CD4-positive, alpha-beta T cell treated with Interleukin-17A for 4 hours (primary cell): ENCODE measurements around the gene TTC28.

Experiments used
- DNase-seq: peaks from one replicate; pipeline ENCODE4 v3.0.0-alpha.2; 2020; ENCODE audit warnings: mixed read lengths

Gene TTC28

DNA sequence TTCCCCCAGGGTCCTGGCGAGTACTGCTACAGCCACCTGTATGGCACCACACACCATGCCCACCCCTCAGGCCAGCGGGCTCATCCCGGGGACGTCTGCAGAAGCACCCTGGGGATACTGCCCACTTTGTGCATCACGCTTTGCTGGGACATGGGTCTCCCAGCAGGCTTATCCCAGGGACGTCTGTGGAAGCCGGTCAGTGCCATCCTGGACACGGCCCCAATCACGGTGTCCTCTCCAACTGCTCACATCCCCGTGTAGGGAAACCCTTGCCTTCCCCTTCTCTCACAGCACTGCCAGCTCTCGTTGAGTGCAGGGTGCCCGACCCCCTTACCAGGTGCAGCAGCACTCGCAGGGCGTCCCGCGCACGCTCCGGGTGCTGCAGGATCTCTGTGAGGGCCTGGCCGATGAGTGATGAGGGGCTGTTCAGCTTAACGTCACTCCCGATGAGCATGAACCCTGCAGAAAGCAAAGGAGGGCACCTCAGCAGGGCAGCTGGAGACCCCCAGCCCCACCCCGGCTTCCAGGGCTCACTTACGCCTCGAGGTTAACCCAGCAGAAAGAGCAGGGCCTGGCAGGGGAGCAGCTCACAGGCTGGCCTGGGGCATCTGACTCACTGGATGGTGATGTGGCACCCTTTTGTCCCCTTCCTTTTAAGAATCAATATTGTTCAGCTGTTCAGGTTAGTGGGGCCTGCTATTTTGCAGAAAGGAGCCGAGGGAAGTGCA is 683.7 kb downstream of the TTC28 start:
- DNase-seq, result no peak

DNA sequence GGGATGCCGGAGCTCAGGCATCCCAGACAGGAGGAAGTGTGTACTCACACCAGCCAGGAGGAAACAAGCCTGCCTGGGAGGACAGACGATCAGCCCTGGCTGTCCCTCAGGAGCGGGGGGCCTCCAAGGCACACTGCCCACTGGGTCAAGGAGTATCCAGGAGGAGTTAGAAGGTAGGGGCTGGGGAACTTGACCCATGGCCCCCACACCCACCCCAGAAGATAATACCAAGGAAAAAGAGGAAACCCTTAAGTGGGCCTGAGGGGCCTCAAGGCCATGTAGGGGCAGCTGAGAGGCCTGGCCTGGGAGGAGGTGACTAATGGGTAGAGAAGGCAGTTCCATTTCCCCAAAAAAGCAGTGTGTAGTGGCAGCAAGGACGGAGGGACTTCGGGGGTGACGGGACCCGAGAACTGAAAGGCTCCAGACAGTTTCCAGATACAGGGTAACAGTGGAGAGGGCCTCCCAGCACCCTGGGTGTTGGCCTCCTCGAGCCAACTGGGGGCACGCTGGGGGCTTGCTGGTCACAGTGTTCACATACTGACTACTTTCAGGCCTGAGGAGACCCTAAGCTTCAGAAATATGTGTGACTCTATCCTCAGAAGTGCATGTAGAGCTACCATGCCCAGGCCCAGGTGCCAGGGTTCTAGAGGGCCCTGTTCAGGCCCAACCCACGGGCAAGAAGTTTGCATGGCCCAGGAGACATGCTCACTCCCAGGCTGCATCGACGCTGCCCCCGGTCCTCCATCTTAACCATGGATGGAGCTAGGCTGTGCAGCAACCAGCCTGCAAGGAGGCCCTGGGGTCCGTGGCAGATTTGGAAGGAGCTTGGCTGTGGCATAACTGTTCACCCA is 684.9 kb downstream of the TTC28 start:
- DNase-seq, result no peak

DNA sequence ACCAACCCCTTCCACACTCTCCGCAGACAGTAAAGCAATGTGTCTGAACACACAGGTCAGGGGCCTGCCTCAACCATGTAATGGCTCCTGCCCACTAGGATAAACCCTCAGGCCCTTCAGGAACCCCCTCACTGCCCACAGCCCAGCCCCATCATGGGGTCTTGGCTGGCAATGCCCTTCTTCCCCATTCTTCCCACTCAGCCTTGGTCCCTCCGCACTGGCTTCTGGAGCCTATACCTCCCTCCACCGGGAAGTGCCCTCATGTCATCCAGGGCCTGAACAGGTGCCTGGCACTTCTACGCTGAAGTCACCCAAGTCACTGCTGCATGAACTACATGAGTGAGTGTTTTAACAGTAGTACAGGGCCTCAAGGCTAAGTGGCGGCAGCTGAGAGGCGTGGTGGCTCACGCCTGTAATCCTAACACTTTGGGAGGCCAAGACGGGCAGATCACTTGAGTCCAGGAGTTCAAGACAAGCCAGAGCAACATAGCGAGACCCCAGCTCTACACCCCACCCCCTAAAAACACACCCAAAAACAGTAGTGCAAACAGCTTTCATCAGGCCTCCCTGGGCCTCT is 685.8 kb downstream of the TTC28 start:
- no peak for DNase-seq

DNA sequence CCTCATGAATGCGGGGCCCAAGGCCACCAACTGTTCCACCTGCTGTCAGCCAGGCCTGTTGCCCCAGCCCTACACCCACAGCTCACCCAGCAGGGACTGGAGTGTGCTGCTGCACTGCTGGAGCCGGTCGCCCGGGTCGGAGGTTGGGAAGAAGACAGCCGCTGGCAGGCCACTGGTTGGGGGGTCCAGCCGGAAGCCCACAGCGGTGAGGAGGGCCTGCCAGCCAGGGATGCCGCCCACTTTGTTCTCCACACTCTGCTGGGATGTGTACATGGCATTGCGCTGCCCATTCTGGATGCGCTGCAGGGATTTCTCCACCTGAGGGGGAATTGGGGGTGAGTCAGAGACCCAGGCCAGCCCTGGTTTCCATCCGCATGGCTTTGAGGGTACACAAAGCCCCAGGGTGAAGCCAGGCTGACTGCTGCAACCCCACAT is 686.4 kb downstream of the TTC28 start:
- DNase-seq, result no peak

DNA sequence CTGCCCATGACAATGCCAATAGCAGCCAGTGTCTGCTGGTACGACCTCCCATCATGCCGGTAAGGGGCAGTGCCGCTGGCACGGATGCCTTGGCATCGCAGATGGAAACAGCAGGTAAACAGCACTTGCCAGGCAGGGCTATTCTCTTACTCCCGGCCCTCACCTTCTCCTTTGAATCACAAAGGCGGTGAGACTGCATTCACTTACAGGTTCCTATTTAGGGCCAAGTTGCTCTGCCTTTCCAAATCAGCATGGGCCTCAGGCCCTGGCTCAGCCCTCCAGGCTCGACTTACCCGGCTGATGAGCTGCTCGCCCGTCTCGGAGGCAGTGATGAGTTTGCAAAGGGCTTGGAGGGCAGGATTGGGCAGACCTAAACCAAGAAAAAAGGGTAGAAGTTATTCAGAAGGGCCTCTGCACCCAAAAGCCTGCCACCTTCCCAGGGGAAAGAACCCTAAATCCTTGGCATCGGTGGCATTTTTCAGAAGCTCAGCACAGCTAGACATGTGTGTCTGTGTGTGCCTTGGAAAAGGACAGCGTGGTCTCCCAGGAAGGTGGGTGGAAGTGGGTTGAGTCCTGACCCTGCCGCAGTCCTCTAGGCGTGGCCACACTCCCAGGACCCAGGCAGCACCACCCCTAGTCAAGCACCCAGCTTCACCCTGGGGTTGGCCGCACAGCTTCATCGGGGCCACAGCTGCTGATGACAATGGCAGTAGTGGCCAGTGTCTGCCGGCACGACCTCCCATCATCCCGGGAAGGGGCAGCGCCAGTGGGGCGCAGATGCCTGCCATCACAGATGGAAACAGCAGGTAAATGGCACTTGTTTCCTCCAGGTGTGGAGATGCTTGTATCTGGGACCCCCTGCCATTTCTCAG is 687.1 kb downstream of the TTC28 start:
- DNase-seq, result no peak

DNA sequence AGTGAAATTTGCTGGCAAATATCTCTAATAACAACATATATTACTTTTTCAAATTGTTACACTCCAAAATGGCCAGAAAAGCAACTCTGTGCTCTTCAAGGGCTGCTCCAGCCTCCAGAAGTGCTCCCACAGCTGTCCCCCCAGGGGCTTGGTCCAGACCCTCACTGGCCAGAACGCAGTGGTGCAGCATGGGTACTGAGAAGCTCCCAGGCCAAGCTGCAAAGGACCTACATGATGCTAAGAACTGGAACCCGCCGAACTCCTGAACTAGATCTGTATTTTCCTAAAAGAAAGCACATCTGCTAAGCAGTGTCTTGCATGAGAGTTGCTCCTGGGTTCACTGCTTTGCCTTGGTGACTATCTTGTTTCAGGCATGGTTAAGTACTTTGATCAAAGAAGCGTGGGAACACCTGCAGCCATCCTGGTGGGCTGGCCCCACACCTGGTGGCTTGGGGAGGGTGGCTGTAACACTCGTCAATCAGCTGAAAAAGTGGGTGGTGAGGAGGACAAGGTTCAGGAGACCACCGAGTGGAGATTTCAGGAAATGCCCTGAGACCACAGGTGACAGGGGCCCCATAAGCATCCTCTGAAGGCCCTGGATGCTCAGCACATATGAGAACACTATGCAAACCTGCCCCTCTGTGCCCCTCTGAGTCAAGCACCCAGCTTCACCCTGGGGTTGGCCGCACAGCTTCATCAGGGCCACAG is 687.9 kb downstream of the TTC28 start:
- no peak for DNase-seq

DNA sequence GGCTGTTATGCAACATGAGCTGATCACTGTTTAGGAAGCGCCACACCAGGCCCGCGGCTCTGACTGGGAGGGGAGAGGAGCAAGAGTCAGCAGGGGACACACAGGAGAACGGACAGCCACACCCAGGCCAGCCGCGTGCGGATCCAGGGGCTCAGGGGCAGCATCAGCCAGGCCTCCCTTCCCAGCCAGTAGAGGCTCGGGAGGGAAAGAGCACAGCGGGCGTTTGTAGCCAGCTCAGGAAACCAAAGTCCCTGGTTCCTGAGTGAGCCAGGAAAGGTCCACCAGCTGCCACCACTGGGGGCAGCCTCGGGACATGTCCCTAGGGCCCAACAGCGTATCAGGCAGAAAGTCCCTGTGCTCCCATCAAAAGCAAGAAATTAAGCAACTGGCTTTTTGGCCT is 688.8 kb downstream of the TTC28 start:
- DNase-seq, result no peak

DNA sequence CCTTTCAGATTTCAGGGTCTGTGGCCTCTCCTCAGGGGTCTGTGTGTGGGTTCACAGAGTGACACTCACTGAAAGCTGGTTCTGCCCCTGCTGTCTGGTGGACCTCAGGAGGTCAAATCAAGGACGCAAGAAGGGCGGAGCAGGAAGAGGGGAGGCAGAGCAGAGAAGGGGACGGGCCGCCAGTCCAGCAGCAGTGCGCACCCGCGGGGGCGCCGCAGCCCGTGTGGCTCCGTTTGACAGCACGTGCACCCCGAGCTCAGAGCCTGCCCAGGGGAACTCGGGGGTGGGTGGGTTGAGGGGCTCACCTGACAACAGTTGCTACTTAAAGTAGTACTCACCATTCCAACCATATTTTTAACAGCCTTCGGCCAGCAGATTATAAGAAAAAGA is 689.2 kb downstream of the TTC28 start:
- no peak for DNase-seq

DNA sequence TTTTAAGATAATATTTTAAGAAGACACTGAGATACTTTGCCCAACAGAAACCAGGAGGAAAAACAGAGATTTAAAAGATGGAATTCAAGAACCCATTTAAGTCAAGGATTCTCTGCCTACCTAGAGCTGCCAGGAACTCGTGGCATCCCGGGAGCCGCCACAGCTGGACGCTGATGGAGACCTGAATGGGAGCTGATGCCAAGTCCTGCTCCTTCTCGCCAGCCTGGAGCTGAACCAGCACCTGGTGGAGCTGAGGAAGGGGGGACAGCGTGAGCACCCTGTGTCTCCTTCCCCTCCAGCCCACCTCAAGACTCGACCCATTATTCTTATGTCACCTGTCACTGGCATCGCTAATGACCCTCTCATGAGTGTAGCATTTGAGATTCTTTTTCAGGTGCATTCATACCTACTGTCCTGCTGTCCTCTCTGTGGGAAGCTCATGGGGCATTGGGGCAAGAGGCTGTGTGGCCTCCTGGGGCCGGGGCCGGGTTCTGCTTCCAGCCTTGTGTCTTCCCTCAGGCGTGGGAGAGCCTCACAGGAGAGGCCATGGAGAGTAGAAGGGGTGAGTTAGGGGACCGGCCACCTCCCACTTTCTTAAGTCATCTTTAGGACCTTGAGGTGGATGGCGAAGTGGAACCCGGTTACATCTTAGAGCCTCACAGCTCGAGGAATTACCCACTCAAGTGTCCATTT is 689.7 kb downstream of the TTC28 start:
- DNase-seq, result no peak

DNA sequence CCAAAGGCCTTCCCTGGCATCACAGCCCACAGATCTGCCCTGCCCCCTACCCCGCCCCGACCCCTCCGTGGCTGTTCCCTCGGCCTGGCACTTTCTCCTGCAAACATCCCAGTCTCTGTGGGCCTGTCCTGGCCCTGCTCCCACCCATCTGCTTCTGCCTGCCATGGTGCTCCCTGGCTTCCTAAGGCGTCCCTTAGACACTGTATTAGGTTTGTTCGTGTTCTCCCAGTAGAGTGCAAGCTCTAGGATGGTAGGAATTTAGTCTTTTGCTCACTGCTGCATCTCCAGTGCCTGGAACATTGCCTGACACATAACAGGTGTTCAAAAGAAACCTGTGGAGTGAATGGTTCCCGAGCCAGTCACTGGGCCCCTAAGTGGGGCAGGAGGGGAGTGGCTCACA is 690.9 kb downstream of the TTC28 start:
- DNase-seq, result no peak

DNA sequence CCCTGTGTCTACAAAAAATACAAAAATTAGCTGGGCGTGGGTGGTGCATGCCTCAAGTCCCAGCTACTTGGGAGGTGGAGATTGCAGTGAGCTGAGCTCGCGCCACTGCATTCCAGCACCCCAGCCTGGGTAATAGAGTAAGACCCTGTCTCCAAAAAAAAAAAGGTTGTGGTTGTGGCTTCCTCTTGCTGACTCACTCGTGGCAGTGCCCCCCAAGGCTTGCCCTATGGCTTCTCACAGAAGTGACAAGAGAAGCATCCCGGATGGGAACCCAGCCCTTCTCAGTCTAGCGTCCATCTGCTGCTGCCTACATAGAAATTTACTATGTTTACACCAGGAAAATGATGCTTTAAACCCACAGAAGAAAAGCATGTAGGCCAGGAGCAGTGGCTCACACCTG is 692.1 kb downstream of the TTC28 start:
- peak; percentile 32 for DNase-seq

DNA sequence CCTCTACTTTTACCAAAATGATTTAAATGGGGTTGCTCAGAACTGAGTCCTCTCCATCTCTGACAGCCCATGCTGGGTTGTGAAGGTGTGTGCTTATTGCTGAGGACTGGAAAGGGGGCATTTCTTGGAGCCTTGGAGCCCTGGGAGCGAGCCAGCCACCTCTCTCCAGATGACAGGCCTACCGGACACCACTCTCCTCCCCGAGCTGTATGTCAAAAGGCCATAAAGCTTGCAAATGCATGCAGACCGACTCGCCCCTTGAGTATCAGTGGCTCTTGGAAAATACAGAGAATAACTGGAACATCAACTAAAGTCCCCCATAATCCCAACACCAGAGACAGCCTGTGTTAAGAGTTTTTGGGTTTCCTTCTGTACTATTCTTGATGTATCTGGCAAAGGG is 692.7 kb downstream of the TTC28 start:
- DNase-seq, result no peak

DNA sequence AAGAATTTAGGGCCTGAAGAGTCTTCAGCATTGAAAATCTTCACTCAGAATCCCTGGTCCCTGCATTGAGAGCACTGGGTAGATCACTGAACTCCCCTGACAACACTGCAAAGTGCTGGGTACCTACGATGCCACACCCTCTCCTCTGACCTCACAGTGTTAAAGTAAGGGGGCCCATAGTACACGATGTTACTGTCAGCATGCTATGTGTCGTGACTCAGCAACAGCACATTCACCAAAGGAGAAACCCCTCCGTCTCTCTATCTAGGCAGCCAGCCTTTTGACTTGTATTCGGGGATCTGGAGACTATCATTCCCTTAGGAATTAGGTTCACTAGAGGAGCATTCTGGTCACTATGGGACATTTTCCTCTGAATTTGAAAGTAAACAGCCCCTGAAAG is 693.2 kb downstream of the TTC28 start:
- DNase-seq, result no peak

DNA sequence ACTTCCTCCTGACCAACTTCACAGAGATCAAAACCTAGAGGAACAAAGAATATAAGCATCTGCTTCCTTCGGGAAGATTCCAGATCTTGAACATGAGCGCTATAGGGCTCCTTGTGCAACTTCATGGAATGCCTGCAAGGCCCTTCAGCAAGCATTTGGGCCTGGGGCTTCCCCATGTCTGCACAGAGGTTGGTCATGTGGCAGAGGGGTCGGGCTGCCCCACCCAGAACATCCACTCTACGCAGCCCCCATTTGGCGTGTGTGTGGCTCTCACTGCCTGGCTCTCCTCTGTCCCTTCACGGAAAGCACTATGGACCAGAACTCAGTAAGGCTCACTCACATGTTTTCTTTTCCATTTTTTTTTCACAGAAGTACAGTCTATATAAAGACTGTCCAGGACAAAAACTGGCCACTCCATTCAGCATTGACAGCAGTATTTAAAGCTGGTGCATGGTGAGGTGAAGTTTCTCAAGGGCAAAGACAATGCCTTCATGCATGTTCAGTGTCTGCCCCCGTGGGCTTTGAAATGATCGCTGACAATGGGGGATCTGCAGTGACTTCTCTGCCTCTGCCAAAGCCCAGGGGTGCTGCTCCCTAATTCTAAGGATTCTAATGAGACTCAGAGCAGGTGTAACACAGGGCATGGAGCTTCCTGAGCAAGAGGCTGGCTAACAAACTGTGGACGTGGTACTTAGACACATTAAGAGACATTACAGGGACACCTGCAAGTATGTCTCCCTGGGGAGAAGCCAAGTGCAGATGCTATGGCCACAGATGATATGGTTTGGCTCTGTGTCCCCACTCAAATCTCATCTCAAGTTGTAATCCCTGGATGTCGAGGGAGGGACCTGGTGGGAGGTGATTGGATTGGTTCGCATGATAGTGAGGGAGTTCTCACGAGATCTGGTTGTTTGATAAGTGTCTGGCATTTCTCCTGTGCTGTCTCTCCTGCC is 694.0 kb downstream of the TTC28 start:
- no peak for DNase-seq

DNA sequence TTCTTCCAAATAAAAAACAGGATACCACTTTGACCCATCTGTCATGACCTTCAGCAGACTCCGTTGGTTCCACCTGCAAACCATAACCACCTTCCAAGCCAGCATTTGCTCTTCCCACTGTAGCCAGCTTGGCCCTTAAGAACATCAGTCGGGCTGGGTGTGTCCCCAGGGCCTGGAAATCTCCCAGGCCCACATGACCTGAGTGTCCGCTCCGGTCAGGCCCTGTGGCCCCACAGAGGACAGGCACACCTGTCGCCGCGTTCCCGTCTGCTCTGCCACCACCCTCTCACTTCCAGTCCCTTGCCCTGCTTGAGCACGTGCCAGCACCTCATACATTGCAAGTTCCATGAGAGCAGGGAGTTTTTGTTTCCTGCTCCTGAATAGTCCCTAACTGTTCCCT is 694.9 kb downstream of the TTC28 start:
- no peak for DNase-seq

DNA sequence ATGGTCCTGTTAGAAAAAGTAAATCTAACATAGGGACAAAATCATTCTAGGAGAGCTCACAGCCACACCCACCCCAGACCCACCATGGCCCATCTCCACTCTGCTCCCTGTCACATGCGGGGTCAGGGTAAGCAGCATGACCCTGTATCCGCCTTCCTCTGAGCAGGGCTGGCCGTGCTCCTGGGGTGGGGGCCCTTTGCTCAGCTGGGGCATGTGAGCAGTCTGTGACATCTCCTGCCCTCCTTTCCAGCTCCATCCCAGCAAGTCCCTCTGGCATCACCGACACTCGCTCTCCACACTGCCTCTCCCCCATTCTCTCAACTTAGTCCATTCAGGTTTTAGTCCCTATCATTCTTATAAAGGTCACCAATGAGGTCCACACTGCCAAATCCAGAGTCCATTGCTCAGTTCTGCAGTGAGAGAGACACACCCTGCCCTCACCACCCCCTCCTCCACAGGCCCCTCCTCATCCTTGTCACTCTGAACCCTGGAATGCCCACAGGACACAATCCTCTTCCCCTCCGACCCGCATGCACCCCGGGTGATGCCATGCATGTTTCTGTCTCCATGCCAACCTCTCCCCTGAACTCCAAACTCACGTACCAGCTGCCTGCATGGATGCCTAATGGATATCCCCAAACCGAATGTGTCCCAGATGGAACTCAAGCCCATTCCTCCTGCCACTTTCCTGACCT is 695.5 kb downstream of the TTC28 start:
- DNase-seq, result no peak

DNA sequence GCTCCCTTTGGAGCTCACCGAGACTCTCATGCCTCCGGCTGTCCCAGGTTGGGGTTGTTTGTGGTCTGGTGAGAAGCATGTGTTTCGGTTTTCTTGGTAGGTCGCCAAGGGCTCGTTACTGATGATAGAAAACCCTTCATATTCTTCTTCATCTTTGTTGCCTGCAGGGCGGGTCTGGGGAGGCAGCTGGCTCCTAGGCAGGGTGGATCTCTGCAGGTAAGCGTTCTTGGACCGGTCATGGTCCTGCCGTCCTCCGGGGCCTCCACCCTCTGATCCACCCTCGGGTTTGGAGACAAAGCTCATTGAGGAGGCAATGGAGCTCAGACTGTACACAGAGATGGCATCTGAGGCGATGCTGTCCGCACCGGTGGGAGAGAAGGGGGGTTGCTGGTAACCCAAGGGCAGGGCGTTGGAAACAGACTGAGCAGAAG is 696.3 kb downstream of the TTC28 start:
- DNase-seq, result no peak

DNA sequence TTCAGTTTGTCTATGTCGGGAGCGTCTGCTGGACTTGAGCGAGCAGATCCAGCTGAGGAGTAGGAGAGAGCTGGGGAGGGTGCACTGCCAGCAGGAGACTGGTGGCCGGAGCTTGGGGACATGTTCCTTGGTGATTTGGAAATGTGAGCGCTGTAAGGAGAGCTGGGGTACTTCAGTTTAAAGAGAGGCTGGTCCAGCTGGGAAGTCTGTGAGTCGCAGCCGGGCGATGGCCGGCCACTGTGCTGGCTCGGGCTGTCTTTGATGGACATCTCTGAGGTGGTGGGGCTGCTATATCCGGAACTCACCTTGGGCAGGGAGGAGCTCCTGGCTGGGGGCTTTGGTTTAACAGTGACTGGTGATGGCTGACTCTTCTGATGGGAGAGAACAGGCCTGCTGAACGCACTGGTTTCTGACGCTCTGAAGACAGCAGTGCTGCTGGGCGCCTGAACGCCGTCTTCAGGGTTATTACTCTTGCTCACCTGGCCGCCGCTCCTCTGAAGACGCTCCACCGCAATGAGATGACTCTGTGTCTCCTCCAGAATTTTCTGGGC is 696.9 kb downstream of the TTC28 start:
- no peak for DNase-seq

DNA sequence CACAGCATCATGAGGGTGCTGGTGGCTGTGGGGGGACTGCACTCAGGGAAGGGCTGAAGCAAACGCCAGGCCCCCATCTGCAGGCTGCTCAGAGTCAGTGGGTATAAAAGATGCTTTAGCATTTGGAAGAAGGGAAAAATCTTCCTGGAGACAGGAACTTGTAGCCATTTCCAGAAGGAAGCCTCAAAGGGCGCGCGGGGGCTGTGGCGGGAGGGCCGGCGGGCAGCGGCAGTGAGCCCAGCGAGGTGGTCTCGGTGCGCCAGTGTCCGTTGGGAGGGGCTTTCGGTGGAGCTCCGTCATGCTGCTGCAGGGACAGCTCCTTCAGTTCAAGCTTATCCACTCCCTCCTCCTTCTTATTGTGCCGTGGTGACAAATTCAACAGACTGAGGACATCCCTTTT is 697.5 kb downstream of the TTC28 start:
- DNase-seq, result no peak
